T-helper 2 cell treated with Interferon-gamma antibody and Interleukin-4, amounts not matched to agents 5 μg/mL and 100 μg/mL, for 36 hours (primary cell): ENCODE data around the gene NREP.

Experiments used
- DNase-seq: peaks from one replicate; pipeline ENCODE4 v3.0.0; 2021; ENCODE audit warnings: low spot score
- H3K27ac Mint-ChIP-seq: one replicate; pipeline ENCODE4 v1.8.0; 2021; ENCODE audit warnings: mild to moderate bottlenecking, mixed read lengths
- H3K27me3 Mint-ChIP-seq: one replicate; pipeline ENCODE4 v1.8.0; 2021; ENCODE audit warnings: low read depth, mixed read lengths
- H3K36me3 Mint-ChIP-seq: one replicate; pipeline ENCODE4 v1.8.0; 2021; ENCODE audit warnings: low read depth, mixed read lengths
- H3K4me1 Mint-ChIP-seq: one replicate; pipeline ENCODE4 v1.8.0; 2021; ENCODE audit warnings: low read depth, mixed read lengths
- H3K4me3 Mint-ChIP-seq: one replicate; pipeline ENCODE4 v1.8.0; 2022; ENCODE audit warnings: mild to moderate bottlenecking, moderate library complexity, mixed read lengths
- H3K9me3 Mint-ChIP-seq: one replicate; pipeline ENCODE4 v1.8.0; 2021; ENCODE audit warnings: mixed read lengths

NREP gene

GRCh38 chr5:111779260-111779921, 22.4 kb upstream of the NREP start:
- Mint-ChIP-seq H3K27me3 (peaks cover 29% of the 10 kb centered on the region), H3K9me3 (no peaks in the 10 kb centered on the region), H3K36me3 (no peaks in the 10 kb centered on the region), H3K27ac (no peak overlapping the region), H3K4me1 (no peaks in the 10 kb centered on the region), H3K4me3 (no peak overlapping the region)
- no peak for DNase-seq

- H3K4me3 Mint-ChIP-seq, result no peak overlapping the region
- no peaks in the 10 kb centered on the region for H3K36me3 Mint-ChIP-seq
- no peak overlapping the region for H3K27ac Mint-ChIP-seq
- no peaks in the 10 kb centered on the region for H3K9me3 Mint-ChIP-seq
- no peak for DNase-seq
- H3K27me3 Mint-ChIP-seq, result peaks cover 33% of the 10 kb centered on the region
- H3K4me1 Mint-ChIP-seq, result no peaks in the 10 kb centered on the region
Measured at GRCh38 chr5:111776913-111777781, 20.2 kb upstream of the NREP start.

GRCh38 chr5:111775224-111775623, 18.2 kb upstream of the NREP start:
- Mint-ChIP-seq H3K27ac (no peak overlapping the region), H3K4me3 (no peak overlapping the region), H3K9me3 (no peaks in the 10 kb centered on the region)

GRCh38 chr5:111774525-111774924, 17.5 kb upstream of the NREP start:
- DNase-seq, result no peak
- no peak overlapping the region for H3K4me3 Mint-ChIP-seq
- H3K36me3 Mint-ChIP-seq, result no peaks in the 10 kb centered on the region
- H3K27ac Mint-ChIP-seq, result no peak overlapping the region
- H3K4me1 Mint-ChIP-seq, result no peaks in the 10 kb centered on the region
- peaks cover 33% of the 10 kb centered on the region for H3K27me3 Mint-ChIP-seq
- H3K9me3 Mint-ChIP-seq, result no peaks in the 10 kb centered on the region

More at GRCh38 chr5:111775224-111775623, 18.2 kb upstream of the NREP start:
- Mint-ChIP-seq H3K27me3 (peaks cover 36% of the 10 kb centered on the region), H3K36me3 (no peaks in the 10 kb centered on the region), H3K4me1 (no peaks in the 10 kb centered on the region)
- DNase-seq, result no peak

- no peaks in the 10 kb centered on the region for H3K4me1 Mint-ChIP-seq
- no peak for DNase-seq
- H3K27ac Mint-ChIP-seq, result no peak overlapping the region
- no peaks in the 10 kb centered on the region for H3K36me3 Mint-ChIP-seq
- H3K4me3 Mint-ChIP-seq, result no peak overlapping the region
- no peaks in the 10 kb centered on the region for H3K9me3 Mint-ChIP-seq
- H3K27me3 Mint-ChIP-seq, result peaks cover 28% of the 10 kb centered on the region
Measured at GRCh38 chr5:111772456-111773122, 15.6 kb upstream of the NREP start.

GRCh38 chr5:111769541-111769940, 12.5 kb upstream of the NREP start:
- DNase-seq, result no peak
- Mint-ChIP-seq H3K36me3 (no peaks in the 10 kb centered on the region), H3K27me3 (peaks cover 17% of the 10 kb centered on the region), H3K4me3 (no peak overlapping the region), H3K27ac (no peak overlapping the region), H3K4me1 (no peaks in the 10 kb centered on the region), H3K9me3 (no peaks in the 10 kb centered on the region)

- peaks cover 4% of the 10 kb centered on the region for H3K4me1 Mint-ChIP-seq
- no peak for DNase-seq
- H3K36me3 Mint-ChIP-seq, result no peaks in the 10 kb centered on the region
- no peaks in the 10 kb centered on the region for H3K9me3 Mint-ChIP-seq
- H3K4me3 Mint-ChIP-seq, result no peak overlapping the region
- peaks cover 22% of the 10 kb centered on the region for H3K27me3 Mint-ChIP-seq
- no peak overlapping the region for H3K27ac Mint-ChIP-seq
Measured at GRCh38 chr5:111765613-111766571, 8.9 kb upstream of the NREP start.

- Mint-ChIP-seq H3K9me3 (no peaks in the 10 kb centered on the region), H3K4me3 (no peak overlapping the region), H3K4me1 (peaks cover 7% of the 10 kb centered on the region), H3K27me3 (peaks cover 18% of the 10 kb centered on the region), H3K27ac (no peak overlapping the region), H3K36me3 (no peaks in the 10 kb centered on the region)
- DNase-seq, result no peak
Measured at GRCh38 chr5:111764019-111764418, 7.0 kb upstream of the NREP start.

GRCh38 chr5:111762895-111763294, 5.9 kb upstream of the NREP start:
- no peaks in the 10 kb centered on the region for H3K9me3 Mint-ChIP-seq
- peaks cover 18% of the 10 kb centered on the region for H3K27me3 Mint-ChIP-seq
- no peaks in the 10 kb centered on the region for H3K36me3 Mint-ChIP-seq
- H3K4me1 Mint-ChIP-seq, result peaks cover 11% of the 10 kb centered on the region
- no peak for DNase-seq
- no peak overlapping the region for H3K4me3 Mint-ChIP-seq
- H3K27ac Mint-ChIP-seq, result no peak overlapping the region

- Mint-ChIP-seq H3K27me3 (peaks cover 13% of the 10 kb centered on the region), H3K9me3 (no peaks in the 10 kb centered on the region), H3K36me3 (peaks cover 8% of the 10 kb centered on the region)
Measured at GRCh38 chr5:111758284-111758628, 1.3 kb upstream of the NREP start.

GRCh38 chr5:111757355-111758283, 625 bp upstream of the NREP start:
- Mint-ChIP-seq H3K9me3 (no peaks in the 10 kb centered on the region), H3K27ac (peak overlapping the region; percentile 91), H3K4me3 (peak overlapping the region; percentile 91), H3K27me3 (peaks cover 8% of the 10 kb centered on the region), H3K36me3 (peaks cover 8% of the 10 kb centered on the region), H3K4me1 (peaks cover 32% of the 10 kb centered on the region)
- DNase-seq, result peak; percentile 86

More at GRCh38 chr5:111758284-111758628, 1.3 kb upstream of the NREP start:
- H3K4me3 Mint-ChIP-seq, result peak overlapping the region; percentile 91
- H3K4me1 Mint-ChIP-seq, result peaks cover 32% of the 10 kb centered on the region
- no peak for DNase-seq
- H3K27ac Mint-ChIP-seq, result peak overlapping the region; percentile 91

- DNase-seq, result no peak
- no peaks in the 10 kb centered on the region for H3K27me3 Mint-ChIP-seq
- H3K36me3 Mint-ChIP-seq, result peaks cover 11% of the 10 kb centered on the region
- peaks cover 32% of the 10 kb centered on the region for H3K4me1 Mint-ChIP-seq
- no peaks in the 10 kb centered on the region for H3K9me3 Mint-ChIP-seq
- peak overlapping the region; percentile 91 for H3K4me3 Mint-ChIP-seq
- peak overlapping the region; percentile 91 for H3K27ac Mint-ChIP-seq
Measured at GRCh38 chr5:111755942-111756381, 1.0 kb downstream of the NREP start.
